ENCODE data around the gene TMEM50B. TPM values are rescaled to one million over a fixed set of nuclear protein-coding genes. Genes with fewer than 3 reads are reported as not detected.

TMEM50B gene
- total RNA-seq, 3 donors from 2014 or later (not counting 1 experiment from before 2014, with no cell fraction given): 34.5 to 42.1 (median 40.5) TPM

DNA sequence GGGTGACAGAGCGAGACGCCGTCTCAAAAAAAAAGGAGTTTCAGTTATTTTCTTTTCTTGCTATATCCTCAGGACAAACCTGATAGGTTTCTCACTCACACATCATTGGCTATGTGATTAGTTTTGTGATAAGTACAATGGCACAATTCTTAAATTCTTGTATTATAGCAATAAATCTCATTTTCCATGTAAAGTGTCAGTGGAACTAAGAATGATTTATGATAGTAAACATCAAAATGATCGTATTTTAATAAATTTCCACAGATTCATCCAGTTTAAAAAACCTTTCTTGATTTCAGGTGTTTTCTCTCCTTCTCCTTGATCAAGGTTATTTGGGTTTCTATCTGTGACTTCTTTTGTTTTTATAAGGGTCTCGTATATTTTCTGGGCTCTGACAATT lies 8.2 kb upstream of the TMEM50B start:
- peaks cover 8% of the 10 kb centered on the region for H3K4me1 ChIP-seq (ENCODE audit: control insufficient read depth, insufficient read depth, low read length)
- TF ChIP-seq, protein P1, sequence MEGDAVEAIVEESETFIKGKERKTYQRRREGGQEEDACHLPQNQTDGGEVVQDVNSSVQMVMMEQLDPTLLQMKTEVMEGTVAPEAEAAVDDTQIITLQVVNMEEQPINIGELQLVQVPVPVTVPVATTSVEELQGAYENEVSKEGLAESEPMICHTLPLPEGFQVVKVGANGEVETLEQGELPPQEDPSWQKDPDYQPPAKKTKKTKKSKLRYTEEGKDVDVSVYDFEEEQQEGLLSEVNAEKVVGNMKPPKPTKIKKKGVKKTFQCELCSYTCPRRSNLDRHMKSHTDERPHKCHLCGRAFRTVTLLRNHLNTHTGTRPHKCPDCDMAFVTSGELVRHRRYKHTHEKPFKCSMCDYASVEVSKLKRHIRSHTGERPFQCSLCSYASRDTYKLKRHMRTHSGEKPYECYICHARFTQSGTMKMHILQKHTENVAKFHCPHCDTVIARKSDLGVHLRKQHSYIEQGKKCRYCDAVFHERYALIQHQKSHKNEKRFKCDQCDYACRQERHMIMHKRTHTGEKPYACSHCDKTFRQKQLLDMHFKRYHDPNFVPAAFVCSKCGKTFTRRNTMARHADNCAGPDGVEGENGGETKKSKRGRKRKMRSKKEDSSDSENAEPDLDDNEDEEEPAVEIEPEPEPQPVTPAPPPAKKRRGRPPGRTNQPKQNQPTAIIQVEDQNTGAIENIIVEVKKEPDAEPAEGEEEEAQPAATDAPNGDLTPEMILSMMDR (IDR thresholded peaks at IDR 0.05): no peak
- H3K36me3 Mint-ChIP-seq: no peaks in the 10 kb centered on the region
- H3K4me3 Mint-ChIP-seq: no peak overlapping the region
- ATAC-seq (no peak), DNase-seq (no peak)
- no peak overlapping the region for H3K27ac Mint-ChIP-seq
- H3K4me1 Mint-ChIP-seq: peaks cover 14% of the 10 kb centered on the region in 2 donors
- no peaks in the 10 kb centered on the region for H3K9me3 Mint-ChIP-seq
- no peak overlapping the region for H3K4me3 ChIP-seq (ENCODE audit: low read length)
- H3K27me3 Mint-ChIP-seq (ENCODE audit: low read depth in 2 of 2): no peaks in the 10 kb centered on the region
- H3K27me3 ChIP-seq (ENCODE audit: control insufficient read depth, insufficient read depth, low read length): no peaks in the 10 kb centered on the region
- H3K36me3 ChIP-seq (ENCODE audit: control insufficient read depth, insufficient read depth, low read length): no peaks in the 10 kb centered on the region
- H3K27ac ChIP-seq (ENCODE audit: low read length): no peak overlapping the region
- intact Hi-C loops (cut with micrococcal nuclease): no loop called here
- no peaks in the 10 kb centered on the region for H3K9me3 ChIP-seq (ENCODE audit: control insufficient read depth, insufficient read depth, low read length)
- WGBS (ENCODE audit: insufficient coverage): 97% methylated on average over 4 of the region's 5 CpGs

DNA sequence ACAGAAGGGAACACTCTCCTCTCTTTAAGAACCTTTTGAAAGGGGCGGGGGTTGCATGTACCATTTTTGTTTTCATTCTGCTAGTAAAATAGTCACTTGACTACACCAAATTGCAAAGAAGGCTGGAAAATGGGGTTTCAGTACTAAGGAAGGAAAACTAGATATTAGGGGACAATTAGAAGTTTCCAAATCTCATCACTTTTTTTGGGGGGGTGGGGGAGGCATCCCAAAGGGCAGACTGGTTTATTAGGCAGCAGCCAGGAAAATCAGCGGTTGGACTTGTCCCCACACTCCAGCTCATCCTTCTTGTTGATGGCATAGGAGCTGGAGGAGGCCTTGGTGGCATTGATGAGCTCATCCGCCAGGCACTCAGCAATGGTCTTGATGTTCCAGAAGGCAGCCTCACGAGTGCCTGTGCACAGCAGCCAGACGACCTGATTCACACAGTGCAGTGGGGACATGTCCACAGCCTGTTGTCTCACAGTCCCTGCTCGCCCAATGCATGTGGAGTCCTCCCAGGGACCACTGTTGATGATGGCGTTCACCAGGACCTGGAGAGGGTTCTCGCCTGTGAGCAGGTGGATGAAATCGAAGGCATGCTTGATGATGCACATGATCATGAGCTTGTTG lies 1.7 kb upstream of the TMEM50B start:
- DNase-seq (no peak), ATAC-seq (no peak)
- Mint-ChIP-seq H3K4me1 (peaks cover 8 to 15% of the 10 kb centered on the region in 2 donors), H3K27me3 (ENCODE audit: low read depth in 2 of 2) (no peaks in the 10 kb centered on the region), H3K9me3 (no peaks in the 10 kb centered on the region), H3K4me3 (peak overlapping the region; percentile 94), H3K27ac (no peak overlapping the region), H3K36me3 (no peaks in the 10 kb centered on the region)
- Histone ChIP-seq H3K27ac (ENCODE audit: low read length) (no peak overlapping the region), H3K27me3 (ENCODE audit: control insufficient read depth, insufficient read depth, low read length) (no peaks in the 10 kb centered on the region), H3K4me3 (ENCODE audit: low read length) (no peak overlapping the region), H3K9me3 (ENCODE audit: control insufficient read depth, insufficient read depth, low read length) (no peaks in the 10 kb centered on the region), H3K36me3 (ENCODE audit: control insufficient read depth, insufficient read depth, low read length) (no peaks in the 10 kb centered on the region), H3K4me1 (ENCODE audit: control insufficient read depth, insufficient read depth, low read length) (peaks cover 17% of the 10 kb centered on the region)
- 94% methylated on average over 9 of the region's 9 CpGs for WGBS (ENCODE audit: insufficient coverage)
- TF ChIP-seq, protein P1 (IDR thresholded peaks at IDR 0.05): no peak
- intact Hi-C loops (cut with micrococcal nuclease): loop anchor here (5.0 kb wide), 1 partner anchor 106 kb away; the partner anchor contains the start of gene DONSON

- no peaks in the 10 kb centered on the region for H3K27me3 Mint-ChIP-seq (ENCODE audit: low read depth in 2 of 2)
- intact Hi-C loops (cut with micrococcal nuclease): loop anchor here (1.0 to 5.0 kb wide), 3 partner anchors 11 to 125 kb away; partner anchors contain the start of genes DNAJC28 and DONSON
- H3K9me3 Mint-ChIP-seq: no peaks in the 10 kb centered on the region
- 43% methylated on average over 14 of the region's 17 CpGs for WGBS (ENCODE audit: insufficient coverage)
- DNase-seq (no peak), ATAC-seq (no peak)
- no peaks in the 10 kb centered on the region for H3K36me3 Mint-ChIP-seq
- H3K27ac Mint-ChIP-seq: peak overlapping the region; percentile 83 to 85
- Histone ChIP-seq H3K9me3 (ENCODE audit: control insufficient read depth, insufficient read depth, low read length) (no peaks in the 10 kb centered on the region), H3K27me3 (ENCODE audit: control insufficient read depth, insufficient read depth, low read length) (no peaks in the 10 kb centered on the region), H3K27ac (ENCODE audit: low read length) (peak overlapping the region; percentile 83), H3K36me3 (ENCODE audit: control insufficient read depth, insufficient read depth, low read length) (no peaks in the 10 kb centered on the region), H3K4me1 (ENCODE audit: control insufficient read depth, insufficient read depth, low read length) (peaks cover 17% of the 10 kb centered on the region), H3K4me3 (ENCODE audit: low read length) (peak overlapping the region; percentile 93)
- peak overlapping the region; percentile 94 for H3K4me3 Mint-ChIP-seq
- TF ChIP-seq, protein P1 (IDR thresholded peaks at IDR 0.05): peak; percentile 3
- H3K4me1 Mint-ChIP-seq: peaks cover 8 to 15% of the 10 kb centered on the region in 2 donors
These were observed 818 bp upstream of the TMEM50B start for GRCh38 chr21:33480481-33481103.

Data from natural killer cell (primary cell).